ENCODE results near the gene UGP2.
"Not testable (repeated sequence)": the region's sequence is repeated elsewhere in the genome, so short reads cannot be mapped to it uniquely, and the experiment has no call there.

DNA sequence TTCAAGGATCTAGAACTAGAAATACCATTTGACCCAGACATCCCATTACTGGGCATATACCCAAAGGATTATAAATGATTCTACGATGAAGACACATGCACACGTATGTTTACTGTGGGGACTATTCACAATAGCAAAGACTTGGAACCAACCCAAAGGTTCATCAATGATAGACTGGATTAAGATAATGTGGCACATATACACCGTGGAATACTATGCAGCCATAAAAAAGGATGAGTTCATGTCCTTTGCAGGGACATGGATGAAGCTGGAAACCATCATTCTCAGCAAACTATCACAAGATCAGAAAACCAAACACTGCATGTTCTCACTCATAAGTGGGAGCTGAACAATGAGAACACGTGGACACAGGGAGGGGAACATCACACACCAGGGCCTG is 90.4 kb downstream of the UGP2 start:
- TF ChIP-seq EZH2 (IDR thresholded peaks at IDR 0.05; ENCODE audit: low read length, unreplicated experiment): not testable (repeated sequence)
- TF ChIP-seq, protein P1, sequence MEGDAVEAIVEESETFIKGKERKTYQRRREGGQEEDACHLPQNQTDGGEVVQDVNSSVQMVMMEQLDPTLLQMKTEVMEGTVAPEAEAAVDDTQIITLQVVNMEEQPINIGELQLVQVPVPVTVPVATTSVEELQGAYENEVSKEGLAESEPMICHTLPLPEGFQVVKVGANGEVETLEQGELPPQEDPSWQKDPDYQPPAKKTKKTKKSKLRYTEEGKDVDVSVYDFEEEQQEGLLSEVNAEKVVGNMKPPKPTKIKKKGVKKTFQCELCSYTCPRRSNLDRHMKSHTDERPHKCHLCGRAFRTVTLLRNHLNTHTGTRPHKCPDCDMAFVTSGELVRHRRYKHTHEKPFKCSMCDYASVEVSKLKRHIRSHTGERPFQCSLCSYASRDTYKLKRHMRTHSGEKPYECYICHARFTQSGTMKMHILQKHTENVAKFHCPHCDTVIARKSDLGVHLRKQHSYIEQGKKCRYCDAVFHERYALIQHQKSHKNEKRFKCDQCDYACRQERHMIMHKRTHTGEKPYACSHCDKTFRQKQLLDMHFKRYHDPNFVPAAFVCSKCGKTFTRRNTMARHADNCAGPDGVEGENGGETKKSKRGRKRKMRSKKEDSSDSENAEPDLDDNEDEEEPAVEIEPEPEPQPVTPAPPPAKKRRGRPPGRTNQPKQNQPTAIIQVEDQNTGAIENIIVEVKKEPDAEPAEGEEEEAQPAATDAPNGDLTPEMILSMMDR (conservative IDR thresholded peaks at IDR 0.05; ENCODE audit: low read depth, low read length): not testable (repeated sequence)

Data from PC-3 (cell line).